ENCODE measurements around the gene SLC8A2.

GRCh38 chr19:47402504-47402903 is 69.2 kb downstream of the SLC8A2 start:
- TF ChIP-seq, protein P1, sequence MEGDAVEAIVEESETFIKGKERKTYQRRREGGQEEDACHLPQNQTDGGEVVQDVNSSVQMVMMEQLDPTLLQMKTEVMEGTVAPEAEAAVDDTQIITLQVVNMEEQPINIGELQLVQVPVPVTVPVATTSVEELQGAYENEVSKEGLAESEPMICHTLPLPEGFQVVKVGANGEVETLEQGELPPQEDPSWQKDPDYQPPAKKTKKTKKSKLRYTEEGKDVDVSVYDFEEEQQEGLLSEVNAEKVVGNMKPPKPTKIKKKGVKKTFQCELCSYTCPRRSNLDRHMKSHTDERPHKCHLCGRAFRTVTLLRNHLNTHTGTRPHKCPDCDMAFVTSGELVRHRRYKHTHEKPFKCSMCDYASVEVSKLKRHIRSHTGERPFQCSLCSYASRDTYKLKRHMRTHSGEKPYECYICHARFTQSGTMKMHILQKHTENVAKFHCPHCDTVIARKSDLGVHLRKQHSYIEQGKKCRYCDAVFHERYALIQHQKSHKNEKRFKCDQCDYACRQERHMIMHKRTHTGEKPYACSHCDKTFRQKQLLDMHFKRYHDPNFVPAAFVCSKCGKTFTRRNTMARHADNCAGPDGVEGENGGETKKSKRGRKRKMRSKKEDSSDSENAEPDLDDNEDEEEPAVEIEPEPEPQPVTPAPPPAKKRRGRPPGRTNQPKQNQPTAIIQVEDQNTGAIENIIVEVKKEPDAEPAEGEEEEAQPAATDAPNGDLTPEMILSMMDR (IDR thresholded peaks at IDR 0.05) = no peak
- no peak for TF ChIP-seq EZH2 (IDR thresholded peaks at IDR 0.05; ENCODE audit: borderline replicate concordance, insufficient read depth, low read depth, low read length, poor library complexity, severe bottlenecking)
